Measurements from ENCODE around the gene NRP2.

NRP2 gene

GRCh38 chr2:205815673-205816072 is 133.4 kb downstream of the NRP2 start:
- DNase-seq: no peak

- no peak for DNase-seq
Measured at GRCh38 chr2:205816268-205816667, 134.0 kb downstream of the NRP2 start.

DNA sequence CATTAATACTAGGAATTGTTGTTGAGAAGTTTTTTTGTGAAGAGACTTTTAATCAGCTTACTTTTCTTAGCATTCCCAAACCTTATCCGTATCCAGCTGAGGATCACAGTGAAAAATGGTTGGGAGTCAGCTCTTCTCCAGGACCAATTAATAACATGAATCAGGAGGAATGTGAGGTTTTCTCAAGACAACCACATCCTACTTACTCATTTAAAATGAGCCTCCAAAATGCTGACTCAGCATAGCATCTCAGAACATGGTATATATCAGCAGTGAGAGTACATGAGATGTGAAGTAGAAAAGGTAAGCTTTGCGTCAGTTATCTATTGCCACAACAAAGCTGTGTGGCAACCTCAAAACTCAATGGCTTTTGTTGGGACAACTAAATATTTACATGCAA is 140.3 kb downstream of the NRP2 start:
- DNase-seq: no peak

GRCh38 chr2:205827809-205828365 is 145.6 kb downstream of the NRP2 start:
- no peak for DNase-seq

GRCh38 chr2:205833864-205834263 is 151.6 kb downstream of the NRP2 start:
- no peak for DNase-seq

DNA sequence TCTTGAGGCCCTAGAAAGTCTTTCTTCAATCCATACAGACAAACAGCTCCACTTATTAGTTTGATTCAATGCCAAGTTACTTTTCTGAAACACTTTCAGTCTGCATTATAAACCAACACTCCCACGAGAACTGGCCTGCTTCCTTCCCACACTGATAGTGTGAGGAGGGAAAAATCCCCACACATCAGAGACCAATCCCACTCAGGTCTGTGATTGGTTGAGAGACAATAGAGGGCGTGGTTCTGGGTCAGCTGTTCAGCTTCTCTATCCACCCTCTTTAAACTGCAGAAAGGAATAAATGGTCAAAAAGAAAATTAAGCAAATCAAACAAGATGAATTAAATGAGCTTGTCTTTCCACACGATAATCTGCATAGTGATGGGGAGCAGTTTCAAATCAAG is 152.5 kb downstream of the NRP2 start:
- DNase-seq: no peak

DNA sequence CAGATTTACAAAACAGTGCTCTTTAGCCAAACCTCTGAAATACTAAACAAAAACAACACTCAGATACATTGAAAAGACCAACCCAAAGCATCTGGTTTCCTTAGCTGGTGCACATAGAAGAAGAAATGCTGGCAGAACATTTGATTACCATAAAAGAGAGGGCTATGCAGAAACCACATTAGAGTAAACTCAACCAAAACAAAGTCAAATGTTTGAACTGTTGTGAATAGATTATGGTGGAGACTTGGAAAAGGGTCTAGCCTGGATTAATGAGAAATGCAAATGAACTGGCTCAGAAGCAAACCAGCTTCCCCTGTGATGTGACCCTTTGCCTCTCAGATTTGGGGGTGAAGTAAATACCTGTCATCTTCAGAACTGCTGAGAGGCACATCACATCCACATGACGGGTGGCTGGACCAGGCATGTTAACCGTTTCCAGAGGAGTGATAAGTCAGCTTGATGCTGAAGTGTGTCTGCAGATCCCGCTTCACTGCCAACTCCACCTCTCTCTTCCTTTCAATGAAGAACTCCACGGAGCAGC is 153.0 kb downstream of the NRP2 start:
- DNase-seq: no peak

GRCh38 chr2:205835923-205836322 is 153.6 kb downstream of the NRP2 start:
- DNase-seq: no peak

DNA sequence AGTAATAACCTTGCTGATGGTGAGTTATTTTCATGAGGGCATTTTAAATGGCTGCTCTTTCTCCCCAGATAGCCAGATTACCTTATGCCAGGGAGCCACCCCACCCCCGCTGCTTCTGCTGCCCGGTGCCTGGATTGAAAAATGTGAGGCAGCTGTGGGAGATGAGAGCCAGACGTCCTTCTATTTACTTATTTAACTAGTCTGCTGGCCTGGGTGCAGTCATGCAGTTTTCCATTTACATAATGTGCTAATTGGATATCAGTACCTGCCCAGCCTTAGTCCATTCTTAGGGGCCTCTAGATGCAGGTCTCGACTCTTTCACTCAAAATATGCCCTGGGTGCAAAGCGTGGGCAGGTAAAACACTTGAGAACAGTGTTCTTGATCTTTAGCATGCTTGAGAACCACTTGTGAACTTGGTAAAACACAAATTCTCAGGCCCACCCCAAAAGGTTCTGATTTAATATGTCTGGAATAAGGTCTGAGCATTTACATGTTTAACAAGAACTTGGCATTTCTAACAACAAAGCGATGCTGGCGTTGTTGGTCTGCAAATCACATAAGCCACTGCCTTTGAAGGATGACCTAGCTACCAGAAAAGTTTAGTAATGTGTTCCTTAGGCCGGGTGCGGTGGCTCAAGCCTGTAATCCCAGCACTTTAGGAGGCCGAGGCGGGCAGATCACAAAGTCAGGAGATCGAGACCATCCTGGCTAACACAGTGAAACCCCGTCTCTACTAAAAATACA is 154.3 kb downstream of the NRP2 start:
- no peak for DNase-seq

GRCh38 chr2:205837663-205838062 is 155.4 kb downstream of the NRP2 start:
- no peak for DNase-seq

GRCh38 chr2:205845446-205845845 is 163.1 kb downstream of the NRP2 start:
- no peak for DNase-seq

Data from T-helper 2 cell (primary cell).